SK-N-SH treated with all-trans-retinoic acid at 6 μM for 48 hours (cell line): Measurements from ENCODE around the gene TMEM165.

Experiments
- ATAC-seq: fragments of 200-7000 bp; cut with Tn5 transposase; 3 replicates; pipeline ENCODE4 v1.9.1; 2020; ENCODE audit warnings: mild to moderate bottlenecking, moderate library complexity
- ARNTL ChIP-seq: fragments of 450-650 bp; formaldehyde crosslinking; IDR thresholded peaks from 2 replicates; pipeline ENCODE4 v1.5.0; 2020; ENCODE audit warnings: low read depth, mild to moderate bottlenecking, moderate library complexity, borderline replicate concordance
- BACH2 ChIP-seq: fragments of 250-450 bp; sonication (Bioruptor Pico); IDR thresholded peaks from 2 replicates; pipeline ENCODE4 v1.9.0; 2021; ENCODE audit warnings: mild to moderate bottlenecking, borderline replicate concordance
- CSDC2 ChIP-seq: fragments of 250-450 bp; sonication (Bioruptor Pico); IDR thresholded peaks from 2 replicates; pipeline ENCODE4 v1.5.0; 2020; ENCODE audit warnings: mild to moderate bottlenecking, moderate library complexity
- ESRRG ChIP-seq: fragments of 250-450 bp; sonication (Bioruptor Pico); IDR thresholded peaks from 2 replicates; pipeline ENCODE4 v1.6.1; 2021; ENCODE audit warnings: mild to moderate bottlenecking
- GLIS3 ChIP-seq: fragments of 250-450 bp; sonication (Bioruptor Pico); IDR thresholded peaks from 2 replicates; pipeline ENCODE4 v1.5.0; 2020; ENCODE audit warnings: mild to moderate bottlenecking, moderate library complexity
- ISL1 ChIP-seq: fragments of 250-450 bp; sonication (Bioruptor Pico); IDR thresholded peaks from 2 replicates; pipeline ENCODE4 v2.1.2; 2022; ENCODE audit warnings: mild to moderate bottlenecking, moderate library complexity
- OSR1 ChIP-seq: fragments of 250-450 bp; sonication (Bioruptor Pico); IDR thresholded peaks from 2 replicates; pipeline ENCODE4 v1.8.0; 2022; ENCODE audit warnings: moderate library complexity, mild to moderate bottlenecking, inconsistent platforms
- PATZ1 ChIP-seq: fragments of 250-450 bp; sonication (Bioruptor Pico); IDR thresholded peaks from 2 replicates; pipeline ENCODE4 v1.8.0; 2020; ENCODE audit warnings: mild to moderate bottlenecking, moderate library complexity, borderline replicate concordance
- RARB ChIP-seq: fragments of 250-450 bp; sonication (Bioruptor Pico); IDR thresholded peaks from 2 replicates; pipeline ENCODE4 v1.8.0; 2021; ENCODE audit warnings: mild to moderate bottlenecking, moderate library complexity
- SNAI2 ChIP-seq: fragments of 250-450 bp; sonication (Bioruptor Pico); IDR thresholded peaks from 2 replicates; pipeline ENCODE4 v1.5.0; 2020; ENCODE audit warnings: mild to moderate bottlenecking, moderate library complexity
- TOX ChIP-seq: fragments of 250-450 bp; sonication (Bioruptor Pico); IDR thresholded peaks from 2 replicates; pipeline ENCODE4 v1.8.0; 2021; ENCODE audit warnings: mild to moderate bottlenecking, moderate library complexity, borderline replicate concordance
- ZC3H10 ChIP-seq: fragments of 250-450 bp; sonication (Bioruptor Pico); IDR thresholded peaks from 2 replicates; pipeline ENCODE4 v1.5.1; 2021; ENCODE audit warnings: mild to moderate bottlenecking, moderate library complexity
- ZFP3 ChIP-seq: fragments of 250-450 bp; sonication (Bioruptor Pico); IDR thresholded peaks from 2 replicates; pipeline ENCODE4 v1.5.0; 2020; ENCODE audit warnings: mild to moderate bottlenecking, moderate library complexity
- ZNF565 ChIP-seq: fragments of 450-650 bp; formaldehyde crosslinking; conservative IDR thresholded peaks from 2 replicates; pipeline ENCODE4 v1.5.0; 2020; ENCODE audit warnings: low read depth, mild to moderate bottlenecking, moderate library complexity
- ZNF8 ChIP-seq: fragments of 450-650 bp; formaldehyde crosslinking; IDR thresholded peaks from 2 replicates; pipeline ENCODE4 v1.5.0; 2020; ENCODE audit warnings: mild to moderate bottlenecking, moderate library complexity
- TF ChIP-seq, protein P1 (sequence below): fragments of 250-450 bp; sonication (Bioruptor Pico); IDR thresholded peaks from 2 replicates; pipeline ENCODE4 v1.8.0; 2021; ENCODE audit warnings: low read depth, mild to moderate bottlenecking, moderate library complexity, borderline replicate concordance
- TF ChIP-seq, protein P2 (sequence below): fragments of 250-450 bp; sonication (Bioruptor Pico); IDR thresholded peaks from 2 replicates; pipeline ENCODE4 v1.5.1; 2021; ENCODE audit warnings: mild to moderate bottlenecking, moderate library complexity
- TF ChIP-seq, protein P3 (sequence below): fragments of 250-450 bp; sonication (Bioruptor Pico); IDR thresholded peaks from 2 replicates; pipeline ENCODE4 v1.5.1; 2020; ENCODE audit warnings: low read depth, mild to moderate bottlenecking, moderate library complexity

The TMEM165 gene

GRCh38 chr4:55397126-55397436 is 1.3 kb downstream of the TMEM165 start:
- TF ChIP-seq ESRRG (CRISPR knock-in tag) (no peak), BACH2 (CRISPR knock-in tag) (no peak)
- ATAC-seq = peak; percentile 2; the same call in 2 of the 3 replicates

- no peak for ATAC-seq
These were observed 2.0 kb downstream of the TMEM165 start for GRCh38 chr4:55397520-55398321.

GRCh38 chr4:55398461-55398860 is 2.7 kb downstream of the TMEM165 start:
- TF ChIP-seq, protein P1, sequence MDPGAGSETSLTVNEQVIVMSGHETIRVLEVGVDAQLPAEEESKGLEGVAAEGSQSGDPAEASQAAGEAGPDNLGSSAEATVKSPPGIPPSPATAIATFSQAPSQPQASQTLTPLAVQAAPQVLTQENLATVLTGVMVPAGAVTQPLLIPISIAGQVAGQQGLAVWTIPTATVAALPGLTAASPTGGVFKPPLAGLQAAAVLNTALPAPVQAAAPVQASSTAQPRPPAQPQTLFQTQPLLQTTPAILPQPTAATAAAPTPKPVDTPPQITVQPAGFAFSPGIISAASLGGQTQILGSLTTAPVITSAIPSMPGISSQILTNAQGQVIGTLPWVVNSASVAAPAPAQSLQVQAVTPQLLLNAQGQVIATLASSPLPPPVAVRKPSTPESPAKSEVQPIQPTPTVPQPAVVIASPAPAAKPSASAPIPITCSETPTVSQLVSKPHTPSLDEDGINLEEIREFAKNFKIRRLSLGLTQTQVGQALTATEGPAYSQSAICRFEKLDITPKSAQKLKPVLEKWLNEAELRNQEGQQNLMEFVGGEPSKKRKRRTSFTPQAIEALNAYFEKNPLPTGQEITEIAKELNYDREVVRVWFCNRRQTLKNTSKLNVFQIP (CRISPR knock-in tag) = no peak
- TF ChIP-seq ISL1 (CRISPR knock-in tag) = no peak
- no peak for TF ChIP-seq ZC3H10 (CRISPR knock-in tag)
- no peak for TF ChIP-seq OSR1 (CRISPR knock-in tag)
- no peak for TF ChIP-seq CSDC2 (CRISPR knock-in tag)
- TF ChIP-seq ZNF565 (CRISPR knock-in tag) = no peak
- TF ChIP-seq GLIS3 (CRISPR knock-in tag) = no peak
- TF ChIP-seq RARB (CRISPR knock-in tag) = no peak
- TF ChIP-seq SNAI2 (CRISPR knock-in tag) = no peak
- TF ChIP-seq, protein P2, sequence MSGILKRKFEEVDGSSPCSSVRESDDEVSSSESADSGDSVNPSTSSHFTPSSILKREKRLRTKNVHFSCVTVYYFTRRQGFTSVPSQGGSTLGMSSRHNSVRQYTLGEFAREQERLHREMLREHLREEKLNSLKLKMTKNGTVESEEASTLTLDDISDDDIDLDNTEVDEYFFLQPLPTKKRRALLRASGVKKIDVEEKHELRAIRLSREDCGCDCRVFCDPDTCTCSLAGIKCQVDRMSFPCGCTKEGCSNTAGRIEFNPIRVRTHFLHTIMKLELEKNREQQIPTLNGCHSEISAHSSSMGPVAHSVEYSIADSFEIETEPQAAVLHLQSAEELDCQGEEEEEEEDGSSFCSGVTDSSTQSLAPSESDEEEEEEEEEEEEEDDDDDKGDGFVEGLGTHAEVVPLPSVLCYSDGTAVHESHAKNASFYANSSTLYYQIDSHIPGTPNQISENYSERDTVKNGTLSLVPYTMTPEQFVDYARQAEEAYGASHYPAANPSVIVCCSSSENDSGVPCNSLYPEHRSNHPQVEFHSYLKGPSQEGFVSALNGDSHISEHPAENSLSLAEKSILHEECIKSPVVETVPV (CRISPR knock-in tag) = no peak
- TF ChIP-seq ZNF8 (CRISPR knock-in tag) = no peak
- TF ChIP-seq PATZ1 (CRISPR knock-in tag) = no peak
- no peak for TF ChIP-seq TOX
- TF ChIP-seq ZFP3 (CRISPR knock-in tag) = no peak
- TF ChIP-seq, protein P3, sequence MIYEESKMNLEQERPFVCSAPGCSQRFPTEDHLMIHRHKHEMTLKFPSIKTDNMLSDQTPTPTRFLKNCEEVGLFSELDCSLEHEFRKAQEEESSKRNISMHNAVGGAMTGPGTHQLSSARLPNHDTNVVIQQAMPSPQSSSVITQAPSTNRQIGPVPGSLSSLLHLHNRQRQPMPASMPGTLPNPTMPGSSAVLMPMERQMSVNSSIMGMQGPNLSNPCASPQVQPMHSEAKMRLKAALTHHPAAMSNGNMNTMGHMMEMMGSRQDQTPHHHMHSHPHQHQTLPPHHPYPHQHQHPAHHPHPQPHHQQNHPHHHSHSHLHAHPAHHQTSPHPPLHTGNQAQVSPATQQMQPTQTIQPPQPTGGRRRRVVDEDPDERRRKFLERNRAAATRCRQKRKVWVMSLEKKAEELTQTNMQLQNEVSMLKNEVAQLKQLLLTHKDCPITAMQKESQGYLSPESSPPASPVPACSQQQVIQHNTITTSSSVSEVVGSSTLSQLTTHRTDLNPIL (CRISPR knock-in tag) = no peak
- no peak for ATAC-seq

More at GRCh38 chr4:55397520-55398321, 2.0 kb downstream of the TMEM165 start:
- TF ChIP-seq GLIS3 (CRISPR knock-in tag) (no peak), RARB (CRISPR knock-in tag) (no peak)

GRCh38 chr4:55398966-55399365 is 3.2 kb downstream of the TMEM165 start:
- TF ChIP-seq PATZ1 (CRISPR knock-in tag) (no peak), ZFP3 (CRISPR knock-in tag) (no peak), GLIS3 (CRISPR knock-in tag) (no peak), OSR1 (CRISPR knock-in tag) (no peak), ARNTL (CRISPR knock-in tag) (no peak), RARB (CRISPR knock-in tag) (no peak), ZC3H10 (CRISPR knock-in tag) (no peak), ISL1 (CRISPR knock-in tag) (no peak)
- no peak for ATAC-seq
